A549 (cell line): ENCODE results near the gene POLRMT. TPM values are rescaled to one million over a fixed set of nuclear protein-coding genes. Genes with fewer than 3 reads are reported as not detected.
A peak's percentile ranks its signal among the peaks of the same experiment; 100 is the strongest.

Experiments used
- ATAC-seq, 2 experiments: fragments of 200-7000 bp in 1 of 2; fragments of >200 bp in 1 of 2; cut with Nextera tagmentation in 1 of 2; cut with Tn5 transposase in 1 of 2; 3 replicates each; pipeline versions ENCODE4 v1.8.0 to v1.9.1; 2018 to 2020; ENCODE audit warnings: mild to moderate bottlenecking in 1 of 2, moderate library complexity in 1 of 2
- CTCF ChIA-PET: fragments of 300-600 bp; sonication (Branson Sonifier 250); formaldehyde crosslinking; extraction: SDS; loops from one replicate; lab custom pipeline; 2021; ENCODE audit warnings: antibody characterized with exemption, inconsistent platforms; lab: Yijun Ruan, JAX
- POLR2A ChIA-PET: fragments of 350-600 bp; formaldehyde crosslinking; extraction: SDS; loops from one replicate; lab custom pipeline; 2021; ENCODE audit warnings: antibody characterized with exemption, inconsistent platforms; lab: Yijun Ruan, JAX
- DNase-seq, 2 experiments: peaks; one replicate each; pipeline versions ENCODE4 v3.0.0 to v3.0.0-alpha.2; 2011 to 2016; ENCODE audit warnings: low read depth in 1 of 2, low spot score in 1 of 2
- FAIRE-seq: peaks from 2 replicates; lab custom pipeline; 2011; peaks lifted over from hg19 to GRCh38; lab: Jason Lieb, UNC
- H3K27ac ChIP-seq, 2 experiments: fragments of >200 bp; sonication (Bioruptor Twin); formaldehyde crosslinking; 3 replicates each; pipeline ENCODE4 v1.5.1; 2016 to 2017
- H3K4me1 ChIP-seq: fragments of >200 bp; sonication (Bioruptor Twin); formaldehyde crosslinking; 3 replicates; pipeline ENCODE4 v1.6.1; 2016
- H3K4me2 ChIP-seq: fragments of >200 bp; sonication (Bioruptor Twin); formaldehyde crosslinking; 3 replicates; pipeline ENCODE4 v1.6.1; 2016
- H3K4me3 ChIP-seq: fragments of >200 bp; sonication (Bioruptor Twin); formaldehyde crosslinking; 3 replicates; pipeline ENCODE4 v1.5.1; 2016
- H3K9me3 ChIP-seq: fragments of >200 bp; sonication (Bioruptor Twin); formaldehyde crosslinking; 3 replicates; pipeline ENCODE4 v1.6.1; 2016
- CBX2 ChIP-seq: fragments of 200-600 bp; sonication (generic); IDR thresholded peaks from 2 replicates; pipeline ENCODE4 v1.6.1; 2016; ENCODE audit warnings: low read depth, mild to moderate bottlenecking, borderline replicate concordance
- CBX8 ChIP-seq: fragments of 200-600 bp; sonication (generic); IDR thresholded peaks from 2 replicates; pipeline ENCODE4 v1.6.1; 2016
- CEBPB ChIP-seq, 2 experiments: fragments of >200 bp in 1 of 2; sonication (Bioruptor Twin) in 1 of 2; formaldehyde crosslinking in 1 of 2; IDR thresholded peaks; 2 replicates each; pipeline ENCODE4 v1.6.1; 2012 to 2016
- CHD4 ChIP-seq: fragments of 200-600 bp; sonication (generic); IDR thresholded peaks from 2 replicates; pipeline ENCODE4 v1.6.1; 2016; ENCODE audit warnings: antibody characterized with exemption, mild to moderate bottlenecking, borderline replicate concordance
- ESRRA ChIP-seq: fragments of 150-350 bp; IDR thresholded peaks from 2 replicates; pipeline ENCODE4 v1.6.1; 2014; ENCODE audit warnings: mild to moderate bottlenecking, low read length, borderline replicate concordance
- GATA3 ChIP-seq: IDR thresholded peaks from 2 replicates; pipeline ENCODE4 v1.6.1; 2012; ENCODE audit warnings: borderline replicate concordance
- HES2 ChIP-seq: fragments of >200 bp; sonication (Bioruptor Twin); formaldehyde crosslinking; IDR thresholded peaks from 2 replicates; pipeline ENCODE4 v1.6.1; 2016
- MAZ ChIP-seq: fragments of 150-350 bp; IDR thresholded peaks from 2 replicates; pipeline ENCODE4 v1.6.1; 2014; ENCODE audit warnings: antibody characterized with exemption, low read depth, low read length, borderline replicate concordance
- NFE2L2 ChIP-seq: fragments of 150-350 bp; conservative IDR thresholded peaks from 2 replicates; pipeline ENCODE4 v1.6.1; 2014; ENCODE audit warnings: low read length
- NPAS2 ChIP-seq: fragments of 250-450 bp; sonication (Bioruptor Pico); IDR thresholded peaks from 2 replicates; pipeline ENCODE4 v1.8.0; 2022; ENCODE audit warnings: mild to moderate bottlenecking, moderate library complexity, borderline replicate concordance
- POLR2A ChIP-seq: IDR thresholded peaks from 2 replicates; pipeline ENCODE4 v1.6.1; 2012; ENCODE audit warnings: mild to moderate bottlenecking, low read length
- POLR2AphosphoS2 ChIP-seq: conservative IDR thresholded peaks from 2 replicates; pipeline ENCODE4 v1.6.1; 2012; ENCODE audit warnings: low read length, improper control_type of control experiment, inconsistent platforms
- RCOR1 ChIP-seq: fragments of 150-350 bp; IDR thresholded peaks from 2 replicates; pipeline ENCODE4 v1.6.1; 2014; ENCODE audit warnings: antibody characterized with exemption, low read length, low read depth
- RFX5 ChIP-seq: fragments of 450-650 bp; IDR thresholded peaks from 2 replicates; pipeline ENCODE4 v1.7.1; 2014; ENCODE audit warnings: antibody characterized with exemption, mild to moderate bottlenecking, moderate library complexity
- USF2 ChIP-seq: fragments of 450-650 bp; IDR thresholded peaks from 2 replicates; pipeline ENCODE4 v1.6.1; 2014; ENCODE audit warnings: antibody characterized with exemption
- ZC3H11A ChIP-seq: fragments of 450-650 bp; IDR thresholded peaks from 2 replicates; pipeline ENCODE4 v1.6.1; 2014; ENCODE audit warnings: antibody characterized with exemption, mild to moderate bottlenecking
- WGBS: methylation state at CpG from one replicate; pipeline ENCODE4 v1.1.6; 2017; ENCODE audit errors: missing lambda C conversion rate; 5-methylcytosine and 5-hydroxymethylcytosine counted together
- polyA plus RNA-seq, 4 experiments: library from polyadenylated mRNA; depleted of rRNA in 3 of 4; stranded (reverse); fragments of >200 nt; fragmentation: RNase III in 1 of 4; extraction: RNeasy Plus Mini Kit Qiagen cat#74134 plus additional on column Dnase treatment in 1 of 4; gene quantifications; 2 replicates in 3 of 4; 3 replicates in 1 of 4; pipeline ENCODE4 v1.2.3, GENCODE V29; 2011 to 2017
- TF ChIP-seq, protein P1 (sequence below): fragments of 250-450 bp; sonication (Bioruptor Pico); IDR thresholded peaks from 2 replicates; pipeline ENCODE4 v1.5.0; 2021; ENCODE audit warnings: mild to moderate bottlenecking, moderate library complexity, borderline replicate concordance
- TF ChIP-seq, protein P2 (sequence below): IDR thresholded peaks from 2 replicates; pipeline ENCODE4 v1.6.1; 2012
- TF ChIP-seq, protein P3 (sequence below): fragments of >200 bp; sonication (Bioruptor Twin); formaldehyde crosslinking; IDR thresholded peaks from 3 replicates; pipeline ENCODE4 v1.5.1; 2016

POLRMT gene
- polyA plus RNA-seq, 2 of the 4 experiments (the other 2 are of a cell fraction) = 41.9 to 68.8 TPM

DNA sequence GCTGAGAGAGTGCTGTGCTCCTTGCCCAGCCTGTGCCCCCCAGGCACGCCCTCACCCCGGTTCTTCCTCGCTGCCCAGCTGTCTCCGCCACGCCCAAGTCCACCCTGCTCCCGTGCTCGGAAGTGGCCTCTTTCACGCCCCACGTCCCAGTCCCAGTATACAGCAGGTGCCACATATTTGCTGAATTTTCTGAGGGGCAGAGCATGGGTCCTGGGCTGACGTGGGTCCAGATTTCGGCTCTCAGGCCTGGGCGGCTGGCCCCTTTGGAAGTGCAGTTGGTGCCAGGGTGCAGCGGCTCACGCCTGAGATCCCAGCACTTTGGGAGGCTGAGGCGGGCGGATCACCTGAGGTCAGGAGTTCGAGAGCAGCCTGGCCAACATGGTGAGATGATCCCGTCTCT is 40.3 kb downstream of the POLRMT start:
- ATAC-seq = no peak
- no peak overlapping the region for H3K4me2 ChIP-seq
- ChIA-PET CTCF (interaction anchor here (2.6 kb wide), 1 partner anchor 8 kb away, joined by 11 read pairs; no protein-coding TSS in a partner anchor), POLR2A (no interaction called here)
- no peak overlapping the region for H3K27ac ChIP-seq
- no peak for FAIRE-seq
- no peak for DNase-seq
- WGBS = 83% methylated on average over 14 of the region's 18 CpGs
- no peak for TF ChIP-seq RFX5
- no peak for TF ChIP-seq CBX2
- TF ChIP-seq NFE2L2 = no peak
- H3K4me3 ChIP-seq = no peak overlapping the region
- no peaks in the 10 kb centered on the region for H3K9me3 ChIP-seq
- H3K4me1 ChIP-seq = peaks cover 24% of the 10 kb centered on the region

- Histone ChIP-seq H3K4me2 (peak overlapping the region; percentile 89; the same call in 1 of the 3 replicates), H3K4me1 (peaks cover 34% of the 10 kb centered on the region), H3K27ac (no peak overlapping the region), H3K4me3 (no peak overlapping the region), H3K9me3 (no peaks in the 10 kb centered on the region)
- no peak for FAIRE-seq
- no peak for TF ChIP-seq CBX2
- no peak for TF ChIP-seq USF2
- no peak for TF ChIP-seq NFE2L2
- TF ChIP-seq ESRRA = no peak
- TF ChIP-seq POLR2AphosphoS2 = no peak
- no peak for TF ChIP-seq CEBPB (IDR thresholded peaks at IDR 0.05)
- TF ChIP-seq CHD4 = no peak
- TF ChIP-seq MAZ = no peak
- TF ChIP-seq RCOR1 = no peak
- no peak for TF ChIP-seq NPAS2 (CRISPR knock-in tag)
- no peak for TF ChIP-seq HES2
- TF ChIP-seq, protein P1, sequence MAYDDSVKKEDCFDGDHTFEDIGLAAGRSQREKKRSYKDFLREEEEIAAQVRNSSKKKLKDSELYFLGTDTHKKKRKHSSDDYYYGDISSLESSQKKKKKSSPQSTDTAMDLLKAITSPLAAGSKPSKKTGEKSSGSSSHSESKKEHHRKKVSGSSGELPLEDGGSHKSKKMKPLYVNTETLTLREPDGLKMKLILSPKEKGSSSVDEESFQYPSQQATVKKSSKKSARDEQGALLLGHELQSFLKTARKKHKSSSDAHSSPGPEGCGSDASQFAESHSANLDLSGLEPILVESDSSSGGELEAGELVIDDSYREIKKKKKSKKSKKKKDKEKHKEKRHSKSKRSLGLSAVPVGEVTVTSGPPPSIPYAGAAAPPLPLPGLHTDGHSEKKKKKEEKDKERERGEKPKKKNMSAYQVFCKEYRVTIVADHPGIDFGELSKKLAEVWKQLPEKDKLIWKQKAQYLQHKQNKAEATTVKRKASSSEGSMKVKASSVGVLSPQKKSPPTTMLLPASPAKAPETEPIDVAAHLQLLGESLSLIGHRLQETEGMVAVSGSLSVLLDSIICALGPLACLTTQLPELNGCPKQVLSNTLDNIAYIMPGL (CRISPR knock-in tag) = no peak
- TF ChIP-seq POLR2A = no peak
- TF ChIP-seq, protein P2, sequence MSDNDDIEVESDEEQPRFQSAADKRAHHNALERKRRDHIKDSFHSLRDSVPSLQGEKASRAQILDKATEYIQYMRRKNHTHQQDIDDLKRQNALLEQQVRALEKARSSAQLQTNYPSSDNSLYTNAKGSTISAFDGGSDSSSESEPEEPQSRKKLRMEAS = no peak
- TF ChIP-seq, protein P3, sequence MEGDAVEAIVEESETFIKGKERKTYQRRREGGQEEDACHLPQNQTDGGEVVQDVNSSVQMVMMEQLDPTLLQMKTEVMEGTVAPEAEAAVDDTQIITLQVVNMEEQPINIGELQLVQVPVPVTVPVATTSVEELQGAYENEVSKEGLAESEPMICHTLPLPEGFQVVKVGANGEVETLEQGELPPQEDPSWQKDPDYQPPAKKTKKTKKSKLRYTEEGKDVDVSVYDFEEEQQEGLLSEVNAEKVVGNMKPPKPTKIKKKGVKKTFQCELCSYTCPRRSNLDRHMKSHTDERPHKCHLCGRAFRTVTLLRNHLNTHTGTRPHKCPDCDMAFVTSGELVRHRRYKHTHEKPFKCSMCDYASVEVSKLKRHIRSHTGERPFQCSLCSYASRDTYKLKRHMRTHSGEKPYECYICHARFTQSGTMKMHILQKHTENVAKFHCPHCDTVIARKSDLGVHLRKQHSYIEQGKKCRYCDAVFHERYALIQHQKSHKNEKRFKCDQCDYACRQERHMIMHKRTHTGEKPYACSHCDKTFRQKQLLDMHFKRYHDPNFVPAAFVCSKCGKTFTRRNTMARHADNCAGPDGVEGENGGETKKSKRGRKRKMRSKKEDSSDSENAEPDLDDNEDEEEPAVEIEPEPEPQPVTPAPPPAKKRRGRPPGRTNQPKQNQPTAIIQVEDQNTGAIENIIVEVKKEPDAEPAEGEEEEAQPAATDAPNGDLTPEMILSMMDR = no peak
- TF ChIP-seq GATA3 = no peak
- no peak for TF ChIP-seq ZC3H11A
- no peak for TF ChIP-seq CBX8
- POLR2A ChIA-PET = no interaction called here
- CTCF ChIA-PET = interaction anchor here (2.6 kb wide), 1 partner anchor 7 kb away, joined by 11 read pairs; no protein-coding TSS in a partner anchor
- 93% methylated on average over 16 of the region's 19 CpGs for WGBS
- no peak for ATAC-seq
- DNase-seq = no peak
Observed at GRCh38 chr19:592101-592500, 41.2 kb downstream of the POLRMT start.
